Measurements from ENCODE around the gene CNTNAP5. TPM values are rescaled to one million over a fixed set of nuclear protein-coding genes. Genes with fewer than 3 reads are reported as not detected.

CNTNAP5 gene
- total RNA-seq, 2 experiments from 2014 or later, result not detected

- no peak for DNase-seq
- ChIA-PET CTCF (no interaction called here), POLR2A (no interaction called here)
- no peak overlapping the region for H3K27ac Mint-ChIP-seq
- H3K4me3 Mint-ChIP-seq, result no peak overlapping the region
- intact Hi-C loops (cut with micrococcal nuclease), result no loop called here
- no peaks in the 10 kb centered on the region for H3K36me3 Mint-ChIP-seq (ENCODE audit: low read depth)
- ATAC-seq, result no peak
- peaks cover 9% of the 10 kb centered on the region for H3K9me3 Mint-ChIP-seq
- H3K4me1 Mint-ChIP-seq (ENCODE audit: low read depth), result no peaks in the 10 kb centered on the region
- TF ChIP-seq CTCF (IDR thresholded peaks at IDR 0.05), result no peak
- H3K27me3 Mint-ChIP-seq, result no peaks in the 10 kb centered on the region
Measured at GRCh38 chr2:124257120-124257519, 232.0 kb downstream of the CNTNAP5 start.

GRCh38 chr2:124258140-124258880, 233.2 kb downstream of the CNTNAP5 start:
- no peaks in the 10 kb centered on the region for H3K4me1 Mint-ChIP-seq (ENCODE audit: low read depth)
- no peaks in the 10 kb centered on the region for H3K27me3 Mint-ChIP-seq
- POLR2A ChIA-PET, result no interaction called here

GRCh38 chr2:124261456-124261855, 236.4 kb downstream of the CNTNAP5 start:
- POLR2A ChIA-PET, result no interaction called here
- Mint-ChIP-seq H3K9me3 (peaks cover 9% of the 10 kb centered on the region), H3K36me3 (ENCODE audit: low read depth) (no peaks in the 10 kb centered on the region), H3K27ac (no peak overlapping the region), H3K4me3 (no peak overlapping the region), H3K27me3 (no peaks in the 10 kb centered on the region), H3K4me1 (ENCODE audit: low read depth) (no peaks in the 10 kb centered on the region)
- DNase-seq (no peak), ATAC-seq (no peak)
- TF ChIP-seq CTCF (IDR thresholded peaks at IDR 0.05), result no peak
- intact Hi-C loops (cut with micrococcal nuclease), result no loop called here
- CTCF ChIA-PET, result no interaction called here

More at GRCh38 chr2:124258140-124258880, 233.2 kb downstream of the CNTNAP5 start:
- H3K4me3 Mint-ChIP-seq, result no peak overlapping the region
- intact Hi-C loops (cut with micrococcal nuclease), result no loop called here
- no peaks in the 10 kb centered on the region for H3K36me3 Mint-ChIP-seq (ENCODE audit: low read depth)
- no peak for ATAC-seq
- no peak for TF ChIP-seq CTCF (IDR thresholded peaks at IDR 0.05)
- DNase-seq, result no peak
- no peak overlapping the region for H3K27ac Mint-ChIP-seq
- H3K9me3 Mint-ChIP-seq, result peaks cover 9% of the 10 kb centered on the region
- CTCF ChIA-PET, result no interaction called here

GRCh38 chr2:124264551-124265091, 239.5 kb downstream of the CNTNAP5 start:
- H3K27me3 Mint-ChIP-seq, result no peaks in the 10 kb centered on the region
- ChIA-PET POLR2A (no interaction called here), CTCF (no interaction called here)
- intact Hi-C loops (cut with micrococcal nuclease), result no loop called here
- ATAC-seq, result no peak
- no peak overlapping the region for H3K4me3 Mint-ChIP-seq
- peaks cover 2% of the 10 kb centered on the region for H3K9me3 Mint-ChIP-seq
- no peak for DNase-seq
- no peaks in the 10 kb centered on the region for H3K36me3 Mint-ChIP-seq (ENCODE audit: low read depth)
- no peaks in the 10 kb centered on the region for H3K4me1 Mint-ChIP-seq (ENCODE audit: low read depth)
- H3K27ac Mint-ChIP-seq, result no peak overlapping the region
- TF ChIP-seq CTCF (IDR thresholded peaks at IDR 0.05), result no peak

GRCh38 chr2:124267794-124268193, 242.7 kb downstream of the CNTNAP5 start:
- ATAC-seq (no peak), DNase-seq (no peak)
- intact Hi-C loops (cut with micrococcal nuclease), result no loop called here
- Mint-ChIP-seq H3K36me3 (ENCODE audit: low read depth) (no peaks in the 10 kb centered on the region), H3K27me3 (no peaks in the 10 kb centered on the region), H3K4me1 (ENCODE audit: low read depth) (no peaks in the 10 kb centered on the region), H3K9me3 (no peaks in the 10 kb centered on the region), H3K27ac (no peak overlapping the region), H3K4me3 (no peak overlapping the region)
- ChIA-PET POLR2A (no interaction called here), CTCF (no interaction called here)
- no peak for TF ChIP-seq CTCF (IDR thresholded peaks at IDR 0.05)

All from activated CD8-positive, alpha-beta T cell treated with anti-CD3 and anti-CD28 coated beads for 36 hours (primary cell).